K562 (cell line): Measurements from ENCODE around the gene SH3BP4. TPM values are rescaled to one million over a fixed set of nuclear protein-coding genes. Genes with fewer than 3 reads are reported as not detected.

Source experiments
- CTCF ChIP-seq, 3 experiments: IDR thresholded peaks in 2 of 3; conservative IDR thresholded peaks in 1 of 3; 2 replicates each; pipeline ENCODE4 v1.5.1; 2011 to 2012; ENCODE audit warnings: low read length in 3 of 3, mild to moderate bottlenecking in 3 of 3, control low read depth in 2 of 3, improper control_type of control experiment in 1 of 3, inconsistent platforms in 1 of 3, low read depth in 1 of 3, mixed read lengths in 1 of 3, moderate library complexity in 1 of 3; ENCODE audit not compliant: insufficient read depth in 2 of 3
- MCM2 ChIP-seq: fragments of 450-650 bp; IDR thresholded peaks from 2 replicates; pipeline ENCODE4 v1.6.1; 2017; ENCODE audit warnings: low read depth, mild to moderate bottlenecking
- TFAM ChIP-seq: fragments of 250-450 bp; sonication (Bioruptor Pico); conservative IDR thresholded peaks from 2 replicates; pipeline ENCODE4 v1.5.0; 2021; ENCODE audit warnings: mild to moderate bottlenecking, moderate library complexity
- TGIF2 ChIP-seq: sonication (generic); formaldehyde crosslinking; IDR thresholded peaks from 2 replicates; pipeline ENCODE4 v1.8.1; 2022; ENCODE audit warnings: mild to moderate bottlenecking, missing genetic modification reagents, moderate library complexity
- ZNF197 ChIP-seq: fragments of 200-800 bp; sonication (Bioruptor generic); IDR thresholded peaks from 2 replicates; pipeline ENCODE4 v1.6.1; 2016; ENCODE audit warnings: low read depth, missing genetic modification characterization, missing compliant biosample characterization
- polyA plus RNA-seq, 8 experiments: library from polyadenylated mRNA; depleted of rRNA in 4 of 8; stranded (reverse) in 5 of 8; unstranded in 3 of 8; fragments of >200 nt; fragmentation: Nextera tagmentation in 2 of 8; fragmentation: Illumina TruSeq in 1 of 8; extraction: Ambion mirVana in 2 of 8; extraction: Trizol in 1 of 8; gene quantifications; 2 replicates each; pipeline versions ENCODE4 v1.2.1 to v1.2.3, GENCODE V29; 2011 to 2014; ENCODE audit warnings: inconsistent platforms in 1 of 8, missing spikeins in 1 of 8
- total RNA-seq, 7 experiments: library from RNA; depleted of rRNA in 6 of 7; stranded (reverse); fragments of >200 nt in 6 of 7; fragmentation: Illumina TruSeq in 2 of 7; extraction: Trizol in 2 of 7; gene quantifications; 2 replicates each; pipeline versions ENCODE4 v1.2.1 to v1.2.3, GENCODE V29; 2011 to 2021; ENCODE audit warnings: low replicate concordance in 1 of 7
- TF ChIP-seq, protein P1 (sequence below): fragments of 250-450 bp; sonication (Bioruptor Pico); IDR thresholded peaks from 2 replicates; pipeline ENCODE4 v1.4.0; 2020; ENCODE audit warnings: mild to moderate bottlenecking, moderate library complexity

Gene SH3BP4
- total and polyA plus RNA-seq, 9 of the 15 experiments (the other 6 are each of a cell fraction or from before 2014, with no cell fraction given), result 0.03 to 0.28 (median 0.27) TPM; not detected in 6

DNA sequence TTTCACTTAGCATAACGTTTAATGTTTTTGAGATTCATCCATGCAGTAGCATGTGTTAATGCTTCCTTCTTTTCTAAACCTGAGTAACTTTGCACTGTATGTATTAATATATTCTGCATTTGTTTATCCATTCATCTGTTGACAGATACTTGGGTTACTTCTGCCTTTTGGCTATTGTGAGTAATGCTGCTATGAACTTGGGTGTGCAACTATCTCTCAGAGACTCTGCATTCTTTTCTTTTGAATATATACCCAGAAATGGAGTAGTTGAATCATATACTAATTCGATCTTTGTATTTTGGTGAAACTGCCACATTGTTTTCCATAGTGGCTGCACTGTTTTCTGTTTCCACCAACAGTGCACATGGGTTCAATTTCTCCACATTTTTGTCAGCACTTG, 128.3 kb downstream of the SH3BP4 start (continued):
- TF ChIP-seq, protein P1, sequence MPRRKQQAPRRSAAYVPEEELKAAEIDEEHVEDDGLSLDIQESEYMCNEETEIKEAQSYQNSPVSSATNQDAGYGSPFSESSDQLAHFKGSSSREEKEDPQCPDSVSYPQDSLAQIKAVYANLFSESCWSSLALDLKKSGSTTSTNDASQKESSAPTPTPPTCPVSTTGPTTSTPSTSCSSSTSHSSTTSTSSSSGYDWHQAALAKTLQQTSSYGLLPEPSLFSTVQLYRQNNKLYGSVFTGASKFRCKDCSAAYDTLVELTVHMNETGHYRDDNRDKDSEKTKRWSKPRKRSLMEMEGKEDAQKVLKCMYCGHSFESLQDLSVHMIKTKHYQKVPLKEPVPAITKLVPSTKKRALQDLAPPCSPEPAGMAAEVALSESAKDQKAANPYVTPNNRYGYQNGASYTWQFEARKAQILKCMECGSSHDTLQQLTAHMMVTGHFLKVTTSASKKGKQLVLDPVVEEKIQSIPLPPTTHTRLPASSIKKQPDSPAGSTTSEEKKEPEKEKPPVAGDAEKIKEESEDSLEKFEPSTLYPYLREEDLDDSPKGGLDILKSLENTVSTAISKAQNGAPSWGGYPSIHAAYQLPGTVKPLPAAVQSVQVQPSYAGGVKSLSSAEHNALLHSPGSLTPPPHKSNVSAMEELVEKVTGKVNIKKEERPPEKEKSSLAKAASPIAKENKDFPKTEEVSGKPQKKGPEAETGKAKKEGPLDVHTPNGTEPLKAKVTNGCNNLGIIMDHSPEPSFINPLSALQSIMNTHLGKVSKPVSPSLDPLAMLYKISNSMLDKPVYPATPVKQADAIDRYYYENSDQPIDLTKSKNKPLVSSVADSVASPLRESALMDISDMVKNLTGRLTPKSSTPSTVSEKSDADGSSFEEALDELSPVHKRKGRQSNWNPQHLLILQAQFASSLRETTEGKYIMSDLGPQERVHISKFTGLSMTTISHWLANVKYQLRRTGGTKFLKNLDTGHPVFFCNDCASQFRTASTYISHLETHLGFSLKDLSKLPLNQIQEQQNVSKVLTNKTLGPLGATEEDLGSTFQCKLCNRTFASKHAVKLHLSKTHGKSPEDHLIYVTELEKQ (CRISPR knock-in tag), result no peak
- TF ChIP-seq TGIF2 (CRISPR knock-in tag) (no peak), CTCF (IDR thresholded peaks at IDR 0.05 in 2 of 3, conservative IDR thresholded peaks at IDR 0.05 in 1 of 3; ENCODE audit: insufficient read depth in 2 of 3, low read depth in 1 of 3, low read length in 3 of 3) (no peak), ZNF197 (CRISPR knock-in tag) (no peak), MCM2 (no peak), TFAM (CRISPR knock-in tag) (no peak)
